ENCODE data around the gene KYNU.

DNA sequence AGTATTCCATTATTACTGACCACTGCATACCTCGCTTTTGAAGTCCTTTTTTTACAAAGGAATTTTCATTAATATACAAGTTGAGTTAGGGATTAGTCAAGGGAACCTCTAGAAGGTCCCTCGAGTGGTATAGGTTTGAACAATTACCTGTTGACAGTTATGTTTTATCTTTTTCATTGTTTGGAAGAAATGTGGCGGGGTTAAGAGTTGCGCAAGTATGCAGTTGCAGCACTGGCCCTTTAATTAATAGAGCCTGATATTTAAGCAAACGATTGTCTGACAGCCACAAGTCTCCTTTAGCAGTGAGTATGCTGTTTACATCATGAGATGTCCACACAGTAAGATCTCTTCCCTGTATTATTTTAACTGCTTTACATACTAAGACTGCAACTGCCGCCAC, 24.3 kb downstream of the KYNU start:
- TF ChIP-seq EZH2 (IDR thresholded peaks at IDR 0.05; ENCODE audit: insufficient read depth, poor library complexity, severe bottlenecking) (no peak), EZH2phosphoT487 (IDR thresholded peaks at IDR 0.05; ENCODE audit: insufficient read depth, low read depth) (no peak)
